ENCODE data around the gene PLEKHD1. TPM values are rescaled to one million over a fixed set of nuclear protein-coding genes. Genes with fewer than 3 reads are reported as not detected.

Gene PLEKHD1
- total RNA-seq, 1 experiment from 2014 or later = 0.15 TPM

DNA sequence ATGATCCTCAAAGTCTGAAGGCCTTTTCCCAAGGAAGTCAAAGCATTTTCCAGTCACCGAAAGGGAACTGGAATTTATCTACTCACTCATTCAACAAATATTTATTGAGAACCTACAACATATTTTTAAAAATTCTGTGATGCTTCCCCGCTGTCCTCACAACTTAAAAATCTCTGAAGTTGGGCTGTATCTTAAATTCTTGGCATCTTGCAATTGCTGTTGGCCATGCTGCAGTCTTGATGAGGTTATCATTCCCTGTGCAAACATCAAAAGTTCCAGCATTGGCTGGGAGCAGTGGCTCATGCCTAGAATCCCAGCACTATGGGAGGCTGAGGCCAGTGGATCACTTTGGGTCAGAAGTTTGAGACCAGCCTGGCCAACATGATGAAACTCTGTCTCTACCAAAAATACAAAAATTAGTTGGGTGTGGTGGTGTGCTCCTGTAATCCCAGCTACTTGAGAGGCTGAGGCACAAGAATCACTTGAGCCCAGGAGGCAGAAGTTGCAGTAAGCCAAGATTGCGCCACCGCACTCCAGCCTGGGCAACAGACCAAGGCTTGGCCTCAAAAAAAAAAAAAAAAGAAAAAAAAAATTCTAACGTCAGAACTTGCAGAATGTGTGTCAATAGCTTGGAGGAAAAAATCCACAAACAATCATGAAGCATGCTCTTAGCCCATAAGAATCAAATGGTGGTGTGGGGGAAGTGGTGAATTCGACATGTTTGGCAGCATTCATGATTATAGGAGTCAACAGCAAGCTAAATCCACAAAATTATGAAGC, 55.3 kb downstream of the PLEKHD1 start:
- Histone ChIP-seq H3K9me2 (replicated peaks; ENCODE audit: low read length) (no peaks in the 10 kb centered on the region), H2AFZ (ENCODE audit: low read length) (no peak overlapping the region), H3K9ac (ENCODE audit: low read length) (no peak overlapping the region), H3K4me1 (ENCODE audit: insufficient read depth, low read length) (peaks cover 4% of the 10 kb centered on the region; the same call in 1 of the 2 replicates), H3K79me2 (ENCODE audit: low read length) (no peaks in the 10 kb centered on the region), H3K4me3 (ENCODE audit: low read length) (no peak overlapping the region), H3K9me3 (ENCODE audit: low read length) (no peaks in the 10 kb centered on the region), H3K36me3 (ENCODE audit: low read depth, low read length) (no peaks in the 10 kb centered on the region), H3F3A (ENCODE audit: low read length, unreplicated experiment) (no peaks in the 10 kb centered on the region), H3K4me2 (ENCODE audit: low read length) (no peak overlapping the region), H3K27me3 (ENCODE audit: low read length) (0 out of 2 replicates have a peak, but pooled peaks cover 2% of the 10 kb centered on the region), H4K20me1 (ENCODE audit: low read length) (no peaks in the 10 kb centered on the region), H3K27ac (ENCODE audit: low read length) (no peak overlapping the region)
- no peak for TF ChIP-seq CTCF (conservative IDR thresholded peaks at IDR 0.05; ENCODE audit: low read depth, low read length)
- DNase-seq (no peak), ATAC-seq (no peak)
- POLR2A ChIA-PET (ENCODE audit: unreplicated experiment) = no interaction called here
- BruUV-seq (replicated peaks) = no TSS peak
- intact Hi-C loops (cut with micrococcal nuclease) = no loop called here
- CTCF ChIA-PET = no interaction called here

DNA sequence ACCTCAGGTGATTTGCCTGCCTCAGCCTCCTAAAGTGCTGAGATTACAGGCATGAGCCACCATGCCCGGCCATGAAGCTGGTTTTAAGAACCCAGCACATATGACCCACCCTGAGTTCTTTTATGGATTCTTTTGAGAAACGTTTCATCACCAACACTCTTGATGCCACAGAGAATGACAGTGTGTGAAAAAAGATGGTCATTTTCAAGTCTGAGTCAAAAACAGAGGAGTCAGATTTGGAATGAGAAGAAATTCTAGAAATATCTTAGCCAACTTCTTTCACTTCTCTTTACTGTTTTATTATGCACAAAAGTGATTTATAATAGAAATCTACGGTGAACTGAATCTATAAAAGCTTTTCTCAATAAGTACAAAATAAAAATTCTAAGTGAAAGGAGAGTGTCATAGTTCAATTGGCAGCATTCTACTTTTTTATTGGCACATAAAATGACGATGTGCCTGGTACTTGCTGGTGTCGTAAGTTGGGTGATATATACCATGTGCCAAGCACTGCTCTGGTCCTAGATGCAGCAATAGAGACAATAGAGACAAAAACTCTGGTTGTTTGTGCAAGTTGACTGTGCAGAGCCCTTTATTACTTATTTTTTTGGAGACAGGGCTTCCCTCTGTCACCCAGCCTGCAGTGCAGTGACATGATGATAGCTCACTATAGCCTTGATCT, 56.3 kb downstream of the PLEKHD1 start:
- Histone ChIP-seq H4K20me1 (ENCODE audit: low read length) (no peaks in the 10 kb centered on the region), H3K9me3 (ENCODE audit: low read length) (no peaks in the 10 kb centered on the region), H2AFZ (ENCODE audit: low read length) (no peak overlapping the region), H3K4me2 (ENCODE audit: low read length) (no peak overlapping the region), H3K4me3 (ENCODE audit: low read length) (no peak overlapping the region), H3K9ac (ENCODE audit: low read length) (no peak overlapping the region), H3K27ac (ENCODE audit: low read length) (no peak overlapping the region), H3K4me1 (ENCODE audit: insufficient read depth, low read length) (peaks cover 4% of the 10 kb centered on the region; the same call in 1 of the 2 replicates), H3F3A (ENCODE audit: low read length, unreplicated experiment) (no peaks in the 10 kb centered on the region), H3K27me3 (ENCODE audit: low read length) (0 out of 2 replicates have a peak, but pooled peaks cover 2% of the 10 kb centered on the region), H3K79me2 (ENCODE audit: low read length) (no peaks in the 10 kb centered on the region), H3K9me2 (replicated peaks; ENCODE audit: low read length) (no peaks in the 10 kb centered on the region), H3K36me3 (ENCODE audit: low read depth, low read length) (no peaks in the 10 kb centered on the region)
- CTCF ChIA-PET = no interaction called here
- POLR2A ChIA-PET (ENCODE audit: unreplicated experiment) = no interaction called here
- ATAC-seq (no peak), DNase-seq (no peak)
- intact Hi-C loops (cut with micrococcal nuclease) = no loop called here
- TF ChIP-seq CTCF (conservative IDR thresholded peaks at IDR 0.05; ENCODE audit: low read depth, low read length) (no peak), EZH2 (IDR thresholded peaks at IDR 0.05; ENCODE audit: low read length, unreplicated experiment) (no peak), EZH2phosphoT487 (IDR thresholded peaks at IDR 0.05; ENCODE audit: borderline replicate concordance, low read length) (no peak)
- no TSS peak for BruUV-seq (replicated peaks)

DNA sequence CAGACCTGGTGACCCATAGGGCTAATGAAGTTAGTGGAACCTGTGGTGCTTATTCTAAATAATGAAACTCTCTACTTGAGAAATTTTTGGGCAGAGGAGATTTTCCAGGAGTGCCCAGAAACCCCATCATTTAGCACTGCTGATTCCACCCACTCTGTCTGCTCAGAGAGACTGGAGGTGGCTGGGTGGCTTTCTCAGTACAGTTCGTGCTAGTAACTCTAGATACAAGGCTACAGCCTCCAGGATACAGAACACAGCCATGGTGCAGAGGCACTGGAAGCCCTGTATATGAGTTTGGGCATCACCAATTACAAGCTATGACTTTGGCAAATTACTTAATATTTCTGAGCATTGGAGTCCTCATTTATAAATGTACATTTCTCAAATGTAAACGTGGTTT, 57.8 kb downstream of the PLEKHD1 start:
- POLR2A ChIA-PET (ENCODE audit: unreplicated experiment) = no interaction called here

More for the DNA sequence above, 57.8 kb downstream of the PLEKHD1 start:
- no peak overlapping the region for H3K4me2 ChIP-seq (ENCODE audit: low read length)
- 0 out of 2 replicates have a peak, but pooled peaks cover 4% of the 10 kb centered on the region for H3K27me3 ChIP-seq (ENCODE audit: low read length)
- H3K9me3 ChIP-seq (ENCODE audit: low read length) = no peaks in the 10 kb centered on the region
- no peaks in the 10 kb centered on the region for H4K20me1 ChIP-seq (ENCODE audit: low read length)
- no peak for DNase-seq
- no peaks in the 10 kb centered on the region for H3F3A ChIP-seq (ENCODE audit: low read length, unreplicated experiment)
- H2AFZ ChIP-seq (ENCODE audit: low read length) = no peak overlapping the region
- ATAC-seq = no peak
- H3K36me3 ChIP-seq (ENCODE audit: low read depth, low read length) = no peaks in the 10 kb centered on the region
- intact Hi-C loops (cut with micrococcal nuclease) = no loop called here
- H3K9ac ChIP-seq (ENCODE audit: low read length) = no peak overlapping the region
- no peak overlapping the region for H3K4me3 ChIP-seq (ENCODE audit: low read length)
- H3K27ac ChIP-seq (ENCODE audit: low read length) = no peak overlapping the region
- H3K79me2 ChIP-seq (ENCODE audit: low read length) = no peaks in the 10 kb centered on the region
- BruUV-seq (replicated peaks) = no TSS peak
- TF ChIP-seq EZH2 (IDR thresholded peaks at IDR 0.05; ENCODE audit: low read length, unreplicated experiment) = no peak
- TF ChIP-seq EZH2phosphoT487 (IDR thresholded peaks at IDR 0.05; ENCODE audit: borderline replicate concordance, low read length) = no peak
- no peak for TF ChIP-seq CTCF (conservative IDR thresholded peaks at IDR 0.05; ENCODE audit: low read depth, low read length)
- H3K9me2 ChIP-seq (replicated peaks; ENCODE audit: low read length) = no peaks in the 10 kb centered on the region
- H3K4me1 ChIP-seq (ENCODE audit: insufficient read depth, low read length) = peaks cover 4% of the 10 kb centered on the region; the same call in 1 of the 2 replicates
- CTCF ChIA-PET = no interaction called here

All from PC-3 (cell line).